K562 (cell line): Measurements from ENCODE around the gene ZNF577. TPM values are rescaled to one million over a fixed set of nuclear protein-coding genes. Genes with fewer than 3 reads are reported as not detected.
A peak's percentile ranks its signal among the peaks of the same experiment; 100 is the strongest.

Source experiments
- ATAC-seq: fragments of 200-7000 bp; cut with Tn5 transposase; 3 replicates; pipeline ENCODE4 v1.9.1; 2020; ENCODE audit warnings: moderate library complexity
- BruUV-seq: library from RNA; stranded (reverse); fragments of 400-500 nt; replicated peaks from 2 replicates; lab custom pipeline; 2021; lab: Mats Ljungman, UMichigan
- CTCF ChIA-PET: fragments of 300-600 bp; formaldehyde crosslinking; extraction: SDS; loops from one replicate; lab custom pipeline; 2021; ENCODE audit warnings: low intra/inter-chr PET ratio; lab: Yijun Ruan, JAX
- POLR2A ChIA-PET: fragments of 300-600, 350-650 bp; sonication (Branson Sonifier 250); formaldehyde crosslinking; extraction: SDS; loops from one replicate; lab custom pipeline; 2021; ENCODE audit warnings: antibody characterized with exemption, inconsistent platforms; lab: Yijun Ruan, JAX
- DNase-seq, 4 experiments: peaks; one replicate each; pipeline versions ENCODE4 v3.0.0 to v3.0.0-alpha.2; 2011 to 2018; ENCODE audit warnings: low spot score in 3 of 4, mixed read lengths in 3 of 4; ENCODE audit errors: extremely low read depth in 1 of 4
- FAIRE-seq: peaks from 2 replicates; lab custom pipeline; 2011; peaks lifted over from hg19 to GRCh38; lab: Jason Lieb, UNC
- H2AFZ ChIP-seq: 2 replicates; pipeline ENCODE4 v1.6.0; 2011; ENCODE audit warnings: low read depth, low read length, control low read depth, inconsistent platforms
- H3K27ac ChIP-seq: fragments of 200-600 bp; 3 replicates; pipeline ENCODE4 v1.8.0; 2011; ENCODE audit warnings: low read depth, mild to moderate bottlenecking, control low read depth, inconsistent platforms, low read length, moderate library complexity, mixed read lengths; ENCODE audit errors: extremely low read depth
- H3K27me3 ChIP-seq, 2 experiments: fragments of 300-600 bp in 1 of 2; 2 replicates in 1 of 2; 3 replicates in 1 of 2; pipeline versions ENCODE4 v1.6.0 to v1.8.0; 2011; ENCODE audit warnings: inconsistent platforms in 2 of 2, low read length in 2 of 2, mild to moderate bottlenecking in 1 of 2, mixed read lengths in 1 of 2, moderate library complexity in 1 of 2; ENCODE audit not compliant: control insufficient read depth in 2 of 2, insufficient read depth in 2 of 2
- H3K36me3 ChIP-seq: fragments of 300-600 bp; 3 replicates; pipeline ENCODE4 v1.8.0; 2011; ENCODE audit warnings: mild to moderate bottlenecking, low read length, inconsistent platforms; ENCODE audit not compliant: control insufficient read depth, insufficient read depth
- H3K4me1 ChIP-seq, 2 experiments: fragments of 200-600 bp in 1 of 2; replicated peaks in 1 of 2; 2 replicates in 1 of 2; 3 replicates in 1 of 2; pipeline versions ENCODE4 v1.5.1 to v1.8.0; 2011; ENCODE audit warnings: inconsistent platforms in 2 of 2, low read length in 2 of 2, mild to moderate bottlenecking in 1 of 2, mixed read lengths in 1 of 2, moderate library complexity in 1 of 2; ENCODE audit not compliant: control insufficient read depth in 2 of 2, insufficient read depth in 2 of 2
- H3K4me2 ChIP-seq: 2 replicates; pipeline ENCODE4 v1.6.1; 2011; ENCODE audit warnings: low read length, control low read depth, inconsistent platforms, mixed read lengths; ENCODE audit not compliant: insufficient read depth
- H3K4me3 ChIP-seq: fragments of 200-600 bp; sonication (generic), shearing (Covaris generic); 2 replicates; pipeline ENCODE4 v1.5.1; 2016; ENCODE audit warnings: control low read depth, inconsistent platforms
- H3K79me2 ChIP-seq: fragments of 200-600 bp; 3 replicates; pipeline ENCODE4 v1.8.0; 2011; ENCODE audit warnings: low read length, inconsistent platforms; ENCODE audit not compliant: control insufficient read depth, insufficient read depth
- H3K9ac ChIP-seq, 2 experiments: 2 replicates each; pipeline versions ENCODE4 v1.6.0 to v1.6.1; 2011; ENCODE audit warnings: low read depth in 2 of 2, low read length in 2 of 2, control low read depth in 1 of 2, inconsistent platforms in 1 of 2, mild to moderate bottlenecking in 1 of 2, mixed read lengths in 1 of 2; ENCODE audit not compliant: insufficient read depth in 1 of 2
- H3K9me1 ChIP-seq: one replicate; pipeline ENCODE4 v1.6.0; 2011; ENCODE audit warnings: inconsistent platforms, mild to moderate bottlenecking, low read length, moderate library complexity; ENCODE audit not compliant: control insufficient read depth, insufficient read depth
- H3K9me3 ChIP-seq: replicated peaks from 2 replicates; pipeline ENCODE4 v1.5.1; 2011; ENCODE audit warnings: low read depth, low read length, inconsistent platforms; ENCODE audit not compliant: control insufficient read depth, insufficient read depth
- H4K20me1 ChIP-seq: replicated peaks from 2 replicates; pipeline ENCODE4 v1.6.1; 2011; ENCODE audit warnings: low read length, inconsistent platforms, mixed read lengths; ENCODE audit not compliant: control insufficient read depth, insufficient read depth
- CBX3 ChIP-seq, 2 experiments: IDR thresholded peaks; 1 replicate in 1 of 2; 2 replicates in 1 of 2; pipeline ENCODE4 v1.6.1; 2012; ENCODE audit warnings: inconsistent platforms in 2 of 2, low read length in 2 of 2, borderline replicate concordance in 1 of 2, control low read depth in 1 of 2
- CBX5 ChIP-seq: IDR thresholded peaks from 2 replicates; pipeline ENCODE4 v1.6.1; 2014; ENCODE audit warnings: low read depth, borderline replicate concordance
- HES1 ChIP-seq: fragments of 450-650 bp; IDR thresholded peaks from 2 replicates; pipeline ENCODE4 v1.6.1; 2016; ENCODE audit warnings: low read depth, mild to moderate bottlenecking, moderate library complexity
- HMG20B ChIP-seq: fragments of 250-450 bp; sonication (Bioruptor Pico); IDR thresholded peaks from 2 replicates; pipeline ENCODE4 v1.5.0; 2021; ENCODE audit warnings: mild to moderate bottlenecking
- JUND ChIP-seq, 2 experiments: IDR thresholded peaks; 2 replicates in 1 of 2; 3 replicates in 1 of 2; pipeline ENCODE4 v1.6.1; 2011; ENCODE audit warnings: borderline replicate concordance in 2 of 2, low read depth in 2 of 2, low read length in 2 of 2, improper control_type of control experiment in 1 of 2, missing biosample characterization in 1 of 2, missing genetic modification characterization in 1 of 2, missing genetic modification reagents in 1 of 2
- MNT ChIP-seq, 2 experiments: fragments of 450-650 bp; conservative IDR thresholded peaks; 2 replicates each; pipeline ENCODE4 v1.6.1; 2017; ENCODE audit warnings: mild to moderate bottlenecking in 2 of 2, moderate library complexity in 2 of 2
- RCOR1 ChIP-seq, 2 experiments: IDR thresholded peaks; 2 replicates each; pipeline ENCODE4 v1.6.1; 2012; ENCODE audit warnings: low read depth in 2 of 2, low read length in 2 of 2, borderline replicate concordance in 1 of 2, improper control_type of control experiment in 1 of 2
- TSHZ1 ChIP-seq: fragments of 250-450 bp; sonication (Bioruptor Pico); IDR thresholded peaks from 2 replicates; pipeline ENCODE4 v1.4.0; 2020; ENCODE audit warnings: mild to moderate bottlenecking, moderate library complexity
- ZNF764 ChIP-seq: fragments of 250-450 bp; sonication (Bioruptor Pico); IDR thresholded peaks from 2 replicates; pipeline ENCODE4 v1.4.0; 2020; ENCODE audit warnings: low read depth, mild to moderate bottlenecking, moderate library complexity
- WGBS: fragments of 100-300 bp; shearing (Covaris generic); methylation state at CpG from one replicate; pipeline ENCODE4 v1.1.6; 2016; ENCODE audit warnings: low coverage, mixed read lengths; ENCODE audit not compliant: insufficient coverage; ENCODE audit errors: missing lambda C conversion rate; 5-methylcytosine and 5-hydroxymethylcytosine counted together
- in situ Hi-C: fragments of 300-500 bp; cut with MboI; formaldehyde crosslinking; loops from 4 replicates; pipeline ENCODE4 v1.15.0; 2018; ENCODE audit warnings: inconsistent platforms, mixed read lengths
- intact Hi-C: fragments of 100-400 bp; cut with micrococcal nuclease; formaldehyde crosslinking; loops from 2 replicates; pipeline ENCODE4 v1.14.2; 2022
- polyA plus RNA-seq, 8 experiments: library from polyadenylated mRNA; depleted of rRNA in 4 of 8; stranded (reverse) in 5 of 8; unstranded in 3 of 8; fragments of >200 nt; fragmentation: Nextera tagmentation in 2 of 8; fragmentation: Illumina TruSeq in 1 of 8; extraction: Ambion mirVana in 2 of 8; extraction: Trizol in 1 of 8; gene quantifications; 2 replicates each; pipeline versions ENCODE4 v1.2.1 to v1.2.3, GENCODE V29; 2011 to 2014; ENCODE audit warnings: inconsistent platforms in 1 of 8, missing spikeins in 1 of 8
- total RNA-seq, 7 experiments: library from RNA; depleted of rRNA in 6 of 7; stranded (reverse); fragments of >200 nt in 6 of 7; fragmentation: Illumina TruSeq in 2 of 7; extraction: Trizol in 2 of 7; gene quantifications; 2 replicates each; pipeline versions ENCODE4 v1.2.1 to v1.2.3, GENCODE V29; 2011 to 2021; ENCODE audit warnings: low replicate concordance in 1 of 7
- TF ChIP-seq, protein P1 (sequence below): fragments of 450-650 bp; IDR thresholded peaks from 2 replicates; pipeline ENCODE4 v1.6.1; 2018; ENCODE audit warnings: mild to moderate bottlenecking, low read depth; ENCODE audit not compliant: partially characterized antibody
- TF ChIP-seq, protein P2 (sequence below): fragments of 250-450 bp; sonication (Bioruptor Pico); IDR thresholded peaks from 2 replicates; pipeline ENCODE4 v1.8.0; 2021; ENCODE audit warnings: borderline replicate concordance, mild to moderate bottlenecking, moderate library complexity; ENCODE audit not compliant: poor library complexity, severe bottlenecking

The ZNF577 gene
- total and polyA plus RNA-seq, 9 of the 15 experiments (the other 6 are each of a cell fraction or from before 2014, with no cell fraction given) = 1.3 to 12.7 (median 7.0) TPM

GRCh38 chr19:51921949-51922348 lies 34.2 kb upstream of the ZNF577 start (continued):
- TF ChIP-seq, protein P1, sequence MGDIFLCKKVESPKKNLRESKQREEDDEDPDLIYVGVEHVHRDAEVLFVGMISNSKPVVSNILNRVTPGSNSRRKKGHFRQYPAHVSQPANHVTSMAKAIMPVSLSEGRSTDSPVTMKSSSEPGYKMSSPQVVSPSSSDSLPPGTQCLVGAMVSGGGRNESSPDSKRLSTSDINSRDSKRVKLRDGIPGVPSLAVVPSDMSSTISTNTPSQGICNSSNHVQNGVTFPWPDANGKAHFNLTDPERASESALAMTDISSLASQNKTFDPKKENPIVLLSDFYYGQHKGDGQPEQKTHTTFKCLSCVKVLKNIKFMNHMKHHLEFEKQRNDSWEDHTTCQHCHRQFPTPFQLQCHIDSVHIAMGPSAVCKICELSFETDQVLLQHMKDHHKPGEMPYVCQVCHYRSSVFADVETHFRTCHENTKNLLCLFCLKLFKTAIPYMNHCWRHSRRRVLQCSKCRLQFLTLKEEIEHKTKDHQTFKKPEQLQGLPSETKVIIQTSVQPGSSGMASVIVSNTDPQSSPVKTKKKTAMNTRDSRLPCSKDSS = peak; percentile 20
- TF ChIP-seq, all 486 proteins: peak for 6

- Histone ChIP-seq H4K20me1 (no peaks in the 10 kb centered on the region), H3K9me3 (peaks cover 22% of the 10 kb centered on the region), H3K36me3 (no peaks in the 10 kb centered on the region), H3K27ac (no peak overlapping the region), H2AFZ (no peak overlapping the region), H3K4me3 (no peak overlapping the region), H3K27me3 (no peaks in the 10 kb centered on the region), H3K4me2 (no peak overlapping the region), H3K9ac (no peak overlapping the region), H3K9me1 (no peaks in the 10 kb centered on the region), H3K4me1 (no peaks in the 10 kb centered on the region), H3K79me2 (no peaks in the 10 kb centered on the region)
- ATAC-seq (no peak), FAIRE-seq (no peak), DNase-seq (no peak)
- 7% methylated on average over 3 of the region's 3 CpGs for WGBS
- intact Hi-C loops (no loop called here), in situ Hi-C loops (no loop called here)
- CTCF ChIA-PET = no interaction called here
- BruUV-seq = no TSS peak
- POLR2A ChIA-PET = no interaction called here
- TF ChIP-seq HMG20B (CRISPR knock-in tag) = no peak
- no peak for TF ChIP-seq JUND (IDR thresholded peaks at IDR 0.05; ENCODE audit: borderline replicate concordance, low read depth, low read length)
- TF ChIP-seq JUND (tag; IDR thresholded peaks at IDR 0.05; ENCODE audit: borderline replicate concordance, low read depth, low read length) = no peak
- no peak for TF ChIP-seq HES1
- no peak for TF ChIP-seq CBX3 (IDR thresholded peaks at IDR 0.05; ENCODE audit: borderline replicate concordance in 1 of 2, low read length in 2 of 2)
- no peak for TF ChIP-seq MNT (conservative IDR thresholded peaks at IDR 0.05)
- TF ChIP-seq ZNF764 (CRISPR knock-in tag) = no peak
- no peak for TF ChIP-seq CBX5
- no peak for TF ChIP-seq TSHZ1 (CRISPR knock-in tag)
- TF ChIP-seq, protein P2, sequence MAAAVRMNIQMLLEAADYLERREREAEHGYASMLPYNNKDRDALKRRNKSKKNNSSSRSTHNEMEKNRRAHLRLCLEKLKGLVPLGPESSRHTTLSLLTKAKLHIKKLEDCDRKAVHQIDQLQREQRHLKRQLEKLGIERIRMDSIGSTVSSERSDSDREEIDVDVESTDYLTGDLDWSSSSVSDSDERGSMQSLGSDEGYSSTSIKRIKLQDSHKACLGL (CRISPR knock-in tag) = no peak
- no peak for TF ChIP-seq RCOR1 (IDR thresholded peaks at IDR 0.05; ENCODE audit: borderline replicate concordance in 1 of 2, low read depth in 2 of 2, low read length in 2 of 2)
These were observed 31.9 kb upstream of the ZNF577 start for GRCh38 chr19:51919606-51920005.
